HUES64 (cell line): ENCODE measurements around the gene ASCC3.

Experiments
- H3K27ac ChIP-seq: 2 replicates; pipeline ENCODE4 v1.7.0; 2013; ENCODE audit warnings: low read depth, low read length, inconsistent platforms
- H3K27me3 ChIP-seq: 2 replicates; pipeline ENCODE4 v1.6.1; 2013; ENCODE audit warnings: mild to moderate bottlenecking, low read length; ENCODE audit not compliant: insufficient read depth
- H3K36me3 ChIP-seq: 2 replicates; pipeline ENCODE4 v1.6.1; 2013; ENCODE audit warnings: mild to moderate bottlenecking, low read length; ENCODE audit not compliant: insufficient read depth
- H3K4me1 ChIP-seq: 2 replicates; pipeline ENCODE4 v1.6.1; 2013; ENCODE audit warnings: mild to moderate bottlenecking, low read length, moderate library complexity; ENCODE audit not compliant: insufficient read depth
- H3K4me3 ChIP-seq: 2 replicates; pipeline ENCODE4 v1.5.1; 2013; ENCODE audit warnings: mild to moderate bottlenecking, low read length, moderate library complexity
- H3K9ac ChIP-seq: 2 replicates; pipeline ENCODE4 v1.6.1; 2013; ENCODE audit warnings: mild to moderate bottlenecking, low read depth, low read length
- H3K9me3 ChIP-seq: 2 replicates; pipeline ENCODE4 v1.6.1; 2013; ENCODE audit warnings: low read depth, low read length; ENCODE audit not compliant: insufficient read depth
- WGBS: fragments of 150-250, 120-280 bp; methylation state at CpG from one replicate; pipeline ENCODE4 v1.1.7; 2013; ENCODE audit warnings: missing lambda C conversion rate; 5-methylcytosine and 5-hydroxymethylcytosine counted together

The ASCC3 gene

DNA sequence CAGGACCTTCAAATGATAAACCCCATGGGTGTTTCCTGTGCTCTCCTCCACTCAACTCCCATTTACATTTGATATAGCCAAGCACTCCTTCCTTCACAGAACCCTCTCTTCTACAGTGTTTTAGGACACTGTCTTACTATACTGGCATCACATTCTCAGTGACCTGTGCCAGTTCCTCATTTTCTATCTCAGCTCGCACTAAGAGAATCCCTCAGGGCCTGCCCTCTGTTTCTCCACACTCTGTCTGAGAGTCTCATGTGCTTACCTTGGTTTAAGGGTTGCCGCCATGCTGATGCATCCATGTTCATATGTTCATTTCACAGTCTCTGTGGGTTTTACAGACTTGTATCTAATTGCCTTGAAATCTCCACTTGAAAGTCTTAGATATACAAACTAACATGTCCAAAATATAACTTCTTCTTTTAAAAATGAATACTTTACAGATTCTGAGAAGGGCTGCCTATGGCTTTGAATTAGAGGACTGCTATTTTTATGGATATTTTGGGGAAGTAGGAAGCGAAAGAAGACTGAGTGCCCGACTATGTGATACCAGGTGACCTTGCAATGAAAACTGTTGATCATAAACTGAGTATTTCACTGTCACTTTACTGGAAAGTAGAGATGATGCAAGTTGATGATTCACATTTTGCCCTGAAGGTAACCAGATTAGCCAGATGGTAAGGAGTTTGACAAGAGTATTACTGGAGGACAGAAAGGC lies 263.3 kb downstream of the ASCC3 start:
- Histone ChIP-seq H3K27ac (no peak overlapping the region), H3K27me3 (no peaks in the 10 kb centered on the region), H3K36me3 (peaks cover 35% of the 10 kb centered on the region), H3K4me3 (no peak overlapping the region), H3K9ac (no peak overlapping the region), H3K9me3 (0 out of 2 replicates have a peak, but pooled peaks cover 4% of the 10 kb centered on the region), H3K4me1 (no peaks in the 10 kb centered on the region)
- WGBS: 96% methylated on average over 3 of the region's 4 CpGs

DNA sequence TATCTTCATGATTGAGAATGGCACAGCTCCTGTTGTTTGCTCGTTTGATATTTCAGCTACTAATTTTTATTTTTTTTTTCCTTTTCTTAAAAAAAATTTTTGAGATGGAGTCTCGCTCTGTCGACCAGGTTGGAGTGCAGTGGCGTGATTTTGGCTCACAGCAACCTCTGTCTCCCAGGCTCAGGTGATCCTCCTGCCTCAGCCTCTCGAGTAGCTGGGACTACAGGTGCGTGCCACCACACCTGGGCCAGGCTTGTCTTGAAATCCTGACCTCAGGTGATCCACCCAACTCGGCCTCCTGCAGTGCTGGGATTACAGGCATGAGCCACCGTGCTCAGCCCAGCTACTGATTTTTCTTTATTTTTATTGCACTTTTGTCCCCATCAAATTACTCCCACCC lies 266.2 kb downstream of the ASCC3 start:
- Histone ChIP-seq H3K9me3 (no peaks in the 10 kb centered on the region), H3K9ac (no peak overlapping the region), H3K27me3 (no peaks in the 10 kb centered on the region), H3K27ac (no peak overlapping the region), H3K4me3 (no peak overlapping the region), H3K36me3 (peaks cover 15% of the 10 kb centered on the region; the same call in 1 of the 2 replicates), H3K4me1 (no peaks in the 10 kb centered on the region)
- WGBS: 95% methylated on average over 8 of the region's 8 CpGs

DNA sequence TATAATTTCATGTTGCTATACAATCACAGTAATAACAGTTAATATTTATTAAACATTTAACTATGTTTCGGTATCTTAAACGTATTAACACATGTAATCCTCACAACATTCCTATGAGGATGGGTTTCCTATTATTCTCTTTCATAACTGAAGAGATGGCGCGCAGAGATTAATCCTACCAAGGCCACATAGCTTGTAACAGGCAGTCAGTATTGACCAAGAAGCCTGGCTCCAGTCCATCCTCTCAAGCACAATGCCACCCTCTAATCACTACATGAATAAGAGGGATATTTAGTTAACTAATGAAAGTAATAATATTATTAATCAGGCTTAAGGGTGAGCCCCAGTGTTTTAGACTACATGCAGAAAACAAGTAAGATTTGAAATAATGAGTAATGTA lies 266.7 kb downstream of the ASCC3 start:
- no peak overlapping the region for H3K9ac ChIP-seq
- no peak overlapping the region for H3K27ac ChIP-seq
- peaks cover 12% of the 10 kb centered on the region; the same call in 1 of the 2 replicates for H3K36me3 ChIP-seq
- no peaks in the 10 kb centered on the region for H3K9me3 ChIP-seq
- H3K4me1 ChIP-seq: no peaks in the 10 kb centered on the region
- no peak overlapping the region for H3K4me3 ChIP-seq
- 100% methylated on average over 2 of the region's 4 CpGs for WGBS
- H3K27me3 ChIP-seq: no peaks in the 10 kb centered on the region

DNA sequence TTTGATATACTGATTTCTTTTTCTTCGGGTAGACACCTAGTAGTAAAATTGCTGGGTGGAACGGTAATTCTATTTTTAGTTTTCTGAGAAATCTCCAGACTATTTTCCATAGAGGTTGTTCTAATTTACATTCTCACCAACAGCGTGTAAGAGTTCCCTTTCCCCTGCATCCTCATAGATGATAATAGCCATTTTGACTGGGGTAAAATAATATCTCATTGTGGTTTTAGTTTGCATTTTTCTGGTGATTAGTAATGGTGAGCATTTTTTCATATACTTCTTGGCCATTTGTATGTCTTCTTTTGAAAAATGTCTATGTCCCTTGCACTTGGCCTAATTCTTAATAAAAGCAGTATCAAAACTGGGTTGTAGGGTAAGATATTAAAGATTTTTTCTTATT lies 267.5 kb downstream of the ASCC3 start:
- no peaks in the 10 kb centered on the region for H3K27me3 ChIP-seq
- H3K4me3 ChIP-seq: no peak overlapping the region
- H3K9me3 ChIP-seq: no peaks in the 10 kb centered on the region
- H3K4me1 ChIP-seq: no peaks in the 10 kb centered on the region
- no peak overlapping the region for H3K27ac ChIP-seq
- peaks cover 12% of the 10 kb centered on the region; the same call in 1 of the 2 replicates for H3K36me3 ChIP-seq
- no peak overlapping the region for H3K9ac ChIP-seq
- 100% methylated on average over 2 of the region's 3 CpGs for WGBS

DNA sequence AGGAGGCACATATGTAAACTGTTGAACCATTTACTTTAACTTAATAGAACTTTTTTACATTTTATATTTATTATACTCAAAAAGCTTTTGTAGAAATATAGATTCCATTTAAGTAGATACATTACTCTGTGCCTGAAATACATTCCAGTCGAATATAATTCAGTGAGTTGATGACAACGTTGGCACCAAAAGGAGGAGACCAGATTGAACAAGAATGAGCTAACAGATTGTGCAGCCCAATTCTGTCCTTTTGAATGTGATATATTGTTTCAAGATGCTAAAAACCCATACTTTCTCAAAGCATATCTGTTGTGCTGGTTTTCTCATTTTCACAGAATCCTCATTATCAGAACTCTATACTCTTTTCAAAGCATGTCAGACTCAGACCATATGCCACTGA lies 269.0 kb downstream of the ASCC3 start:
- WGBS: 90% methylated on average over 2 of the region's 2 CpGs
- Histone ChIP-seq H3K27ac (no peak overlapping the region), H3K9me3 (no peaks in the 10 kb centered on the region), H3K4me1 (no peaks in the 10 kb centered on the region), H3K36me3 (peaks cover 7% of the 10 kb centered on the region; the same call in 1 of the 2 replicates), H3K9ac (no peak overlapping the region), H3K27me3 (no peaks in the 10 kb centered on the region), H3K4me3 (no peak overlapping the region)

DNA sequence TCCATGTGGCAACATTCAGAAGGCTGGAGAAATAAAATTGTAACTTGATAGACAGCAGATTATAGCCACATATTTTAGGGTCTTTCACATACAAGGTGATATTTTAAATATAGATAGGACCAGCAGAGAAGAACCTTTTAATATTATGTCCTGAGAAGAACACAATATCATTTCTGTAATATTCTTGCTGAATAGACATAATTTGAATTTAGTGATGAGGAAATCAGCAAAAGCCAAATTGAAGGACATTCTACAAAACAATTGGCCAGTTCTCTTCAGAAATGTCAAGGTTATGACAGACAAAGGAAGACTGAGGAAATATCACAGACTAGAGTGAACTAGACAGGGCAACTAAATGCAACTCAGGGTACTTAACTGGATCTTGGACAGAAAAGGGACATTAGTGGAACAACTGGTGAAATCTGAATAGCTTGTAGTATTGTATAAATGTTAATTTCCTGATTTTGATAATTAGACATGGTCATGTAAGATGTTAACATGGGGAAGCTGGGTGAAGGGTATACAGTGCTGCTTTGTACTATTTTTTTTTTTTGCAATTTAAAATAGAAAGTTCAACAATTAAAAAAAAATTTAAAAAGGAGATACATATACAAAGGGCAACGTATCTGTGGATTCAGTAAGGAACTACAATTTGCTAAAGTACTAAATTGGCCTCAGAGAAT lies 281.9 kb downstream of the ASCC3 start:
- H3K4me3 ChIP-seq: no peak overlapping the region
- H3K9ac ChIP-seq: no peak overlapping the region
- H3K27ac ChIP-seq: no peak overlapping the region
- no peaks in the 10 kb centered on the region for H3K27me3 ChIP-seq
- peaks cover 47% of the 10 kb centered on the region for H3K36me3 ChIP-seq
- WGBS: no CpG with 5 or more reads among the region's 1 CpG
- no peaks in the 10 kb centered on the region for H3K9me3 ChIP-seq
- H3K4me1 ChIP-seq: no peaks in the 10 kb centered on the region

DNA sequence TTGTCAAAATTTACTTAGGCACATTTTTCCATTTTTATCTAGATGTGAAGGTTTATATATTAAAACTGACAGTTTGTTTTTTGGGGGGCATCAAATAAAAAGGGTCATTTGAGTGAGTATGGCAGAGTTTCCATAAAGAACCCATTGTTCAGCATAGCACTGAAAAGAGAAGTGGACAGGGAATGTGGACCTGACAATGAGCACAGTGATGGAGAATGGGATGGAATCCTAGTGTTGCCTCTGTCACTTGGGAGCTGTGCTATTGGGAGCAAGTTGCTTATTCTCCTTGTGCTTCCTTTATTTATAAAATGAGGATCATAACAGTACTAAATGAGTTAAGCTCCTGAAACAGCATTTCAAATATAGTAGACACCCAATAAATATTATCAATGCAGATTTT lies 285.7 kb downstream of the ASCC3 start:
- Histone ChIP-seq H3K4me3 (no peak overlapping the region), H3K36me3 (peaks cover 18% of the 10 kb centered on the region), H3K27ac (no peak overlapping the region), H3K4me1 (no peaks in the 10 kb centered on the region), H3K9ac (no peak overlapping the region), H3K27me3 (no peaks in the 10 kb centered on the region), H3K9me3 (no peaks in the 10 kb centered on the region)

DNA sequence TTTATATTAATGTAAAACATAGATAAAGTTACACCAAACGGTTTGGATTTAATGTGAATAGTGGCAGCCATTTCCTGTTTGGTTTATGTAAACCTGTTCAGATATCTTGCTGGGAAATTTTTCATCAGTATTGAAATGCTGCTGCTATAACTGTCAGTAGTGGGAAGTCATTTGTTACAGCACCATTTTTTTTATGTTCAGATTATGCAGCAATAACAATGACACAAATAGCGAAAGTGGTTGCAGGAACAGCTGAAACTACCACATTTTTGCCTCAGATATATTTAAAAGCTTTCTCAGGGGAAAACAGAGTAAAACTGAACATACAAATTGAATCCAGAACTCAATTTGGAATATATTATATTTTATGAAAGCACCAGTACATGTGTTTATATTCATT lies 287.6 kb downstream of the ASCC3 start:
- no peak overlapping the region for H3K27ac ChIP-seq
- H3K4me1 ChIP-seq: no peaks in the 10 kb centered on the region
- 97% methylated on average over 2 of the region's 2 CpGs for WGBS
- H3K9ac ChIP-seq: no peak overlapping the region
- no peaks in the 10 kb centered on the region for H3K9me3 ChIP-seq
- no peaks in the 10 kb centered on the region for H3K27me3 ChIP-seq
- H3K36me3 ChIP-seq: peaks cover 27% of the 10 kb centered on the region
- H3K4me3 ChIP-seq: no peak overlapping the region

DNA sequence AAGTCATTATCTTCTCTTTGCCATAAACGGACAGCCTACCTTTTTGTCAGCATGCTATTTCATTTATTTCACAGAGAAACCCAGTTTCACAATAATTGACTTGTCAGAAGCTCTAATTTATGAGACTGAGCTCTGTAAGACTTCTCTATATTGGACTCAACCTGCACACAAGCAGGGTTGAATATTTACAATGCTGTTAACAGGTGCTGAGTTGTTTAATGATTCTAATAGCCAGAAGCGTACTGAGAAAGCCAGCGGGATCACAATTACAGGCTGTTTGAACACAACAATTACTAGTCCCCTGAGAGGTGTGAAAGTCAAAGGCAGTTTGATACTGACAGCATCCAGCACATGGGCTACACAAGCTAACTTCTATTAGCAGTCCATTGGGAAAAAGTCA lies 288.2 kb downstream of the ASCC3 start:
- H3K4me1 ChIP-seq: no peaks in the 10 kb centered on the region
- no peaks in the 10 kb centered on the region for H3K27me3 ChIP-seq
- WGBS: 87% methylated on average over 3 of the region's 3 CpGs
- no peak overlapping the region for H3K27ac ChIP-seq
- H3K4me3 ChIP-seq: no peak overlapping the region
- H3K36me3 ChIP-seq: peaks cover 32% of the 10 kb centered on the region
- no peak overlapping the region for H3K9ac ChIP-seq
- peaks cover 4% of the 10 kb centered on the region; the same call in 1 of the 2 replicates for H3K9me3 ChIP-seq

DNA sequence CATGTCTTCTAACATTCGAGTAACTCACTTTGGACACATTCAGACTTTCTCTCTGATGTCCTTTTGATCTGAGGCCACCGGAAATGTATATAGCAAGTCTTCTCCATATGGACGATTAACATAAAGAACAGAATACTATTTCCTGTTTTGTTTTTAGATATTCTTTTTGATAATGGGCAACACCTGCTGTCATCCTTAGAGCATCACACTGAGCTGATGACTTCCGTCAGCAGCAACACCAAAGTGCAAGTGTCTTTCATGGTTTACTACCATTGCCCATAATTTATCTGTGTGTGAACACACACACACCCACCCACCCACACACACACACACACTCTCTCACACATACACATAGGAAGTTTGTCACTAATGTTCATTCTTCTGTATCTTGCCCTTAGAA lies 303.7 kb downstream of the ASCC3 start:
- no peaks in the 10 kb centered on the region for H3K4me1 ChIP-seq
- H3K4me3 ChIP-seq: no peak overlapping the region
- H3K36me3 ChIP-seq: no peaks in the 10 kb centered on the region
- 97% methylated on average over 4 of the region's 4 CpGs for WGBS
- H3K27ac ChIP-seq: no peak overlapping the region
- H3K9ac ChIP-seq: no peak overlapping the region
- 0 out of 2 replicates have a peak, but pooled peaks cover 4% of the 10 kb centered on the region for H3K9me3 ChIP-seq
- H3K27me3 ChIP-seq: no peaks in the 10 kb centered on the region

DNA sequence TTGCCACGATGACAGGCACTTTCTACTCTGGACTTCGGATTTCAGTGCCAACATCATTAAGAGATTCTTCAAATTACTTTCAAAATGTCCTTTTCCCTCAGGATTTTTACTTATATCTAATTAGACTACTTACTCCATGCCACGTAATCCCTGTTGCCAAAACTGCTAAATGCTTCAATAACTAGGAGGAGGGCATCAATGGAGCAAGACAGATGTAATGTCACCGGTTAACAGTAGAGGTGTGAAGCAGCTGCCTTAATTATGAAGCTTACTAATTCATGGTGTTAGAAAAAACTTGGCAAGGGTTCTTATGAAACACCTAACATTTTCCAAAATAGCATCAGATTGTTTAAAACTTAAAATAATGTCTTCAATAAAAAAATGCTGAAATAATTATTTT lies 305.2 kb downstream of the ASCC3 start:
- no peak overlapping the region for H3K27ac ChIP-seq
- H3K9me3 ChIP-seq: 0 out of 2 replicates have a peak, but pooled peaks cover 4% of the 10 kb centered on the region
- no peak overlapping the region for H3K9ac ChIP-seq
- H3K27me3 ChIP-seq: no peaks in the 10 kb centered on the region
- no peak overlapping the region for H3K4me3 ChIP-seq
- H3K4me1 ChIP-seq: no peaks in the 10 kb centered on the region
- WGBS: 92% methylated on average over 4 of the region's 4 CpGs
- H3K36me3 ChIP-seq: peaks cover 13% of the 10 kb centered on the region
